Tongue (tissue), 2 donors: Measurements from ENCODE around the gene SNX1. TPM values are rescaled to one million over a fixed set of nuclear protein-coding genes. Genes with fewer than 3 reads are reported as not detected.
A peak's percentile ranks its signal among the peaks of the same experiment; 100 is the strongest.
"Not testable (repeated sequence)": the region's sequence is repeated elsewhere in the genome, so short reads cannot be mapped to it uniquely, and the experiment has no call there.

Source experiments
- DNase-seq: peaks from one replicate; pipeline ENCODE4 v3.0.0-alpha.2; 2015
- total RNA-seq: library from RNA; depleted of rRNA; stranded (reverse); fragments of >200 nt; gene quantifications from one replicate; pipeline ENCODE4 v1.2.3, GENCODE V29; 2014

Gene SNX1
- total RNA-seq, 1 donor from 2014 or later: 74.9 TPM

DNA sequence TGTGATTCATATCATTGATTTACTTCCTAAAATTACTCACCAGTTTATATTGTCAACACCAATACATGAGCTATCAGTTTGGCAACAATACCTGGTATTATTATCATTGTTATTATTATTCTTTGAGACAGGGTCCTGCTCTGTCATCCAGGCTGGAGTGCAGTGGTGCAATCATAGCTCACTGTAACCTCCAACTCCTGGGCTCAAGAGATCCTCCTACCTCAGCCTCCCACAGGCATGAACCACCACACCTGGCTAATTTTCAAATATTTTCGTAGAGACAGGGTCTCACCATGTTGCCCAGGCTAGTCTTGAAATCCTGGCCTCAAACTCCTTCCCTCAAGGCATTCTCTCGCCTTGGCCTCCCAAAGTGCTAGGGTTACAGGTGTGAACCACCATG is 22.3 kb upstream of the SNX1 start:
- not testable (repeated sequence) for DNase-seq

DNA sequence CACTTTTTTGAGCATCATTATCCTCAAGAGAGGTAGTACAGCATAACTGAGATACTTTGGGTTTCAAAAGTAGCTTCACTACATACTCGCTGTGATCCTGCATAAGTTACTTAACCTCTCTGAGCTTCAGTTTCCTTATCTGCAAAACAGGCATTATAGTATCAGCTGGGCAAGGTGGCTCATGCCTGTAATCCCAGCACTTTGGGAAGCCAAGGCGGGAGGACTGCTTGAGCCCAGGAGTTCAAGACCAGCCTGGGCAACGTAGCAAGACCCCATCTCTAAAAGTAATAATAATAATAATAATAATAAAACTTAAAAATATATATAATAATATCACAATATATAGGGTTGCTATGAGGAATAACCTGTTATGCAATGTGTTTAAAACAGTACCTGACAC is 13.0 kb upstream of the SNX1 start:
- DNase-seq: no peak

DNA sequence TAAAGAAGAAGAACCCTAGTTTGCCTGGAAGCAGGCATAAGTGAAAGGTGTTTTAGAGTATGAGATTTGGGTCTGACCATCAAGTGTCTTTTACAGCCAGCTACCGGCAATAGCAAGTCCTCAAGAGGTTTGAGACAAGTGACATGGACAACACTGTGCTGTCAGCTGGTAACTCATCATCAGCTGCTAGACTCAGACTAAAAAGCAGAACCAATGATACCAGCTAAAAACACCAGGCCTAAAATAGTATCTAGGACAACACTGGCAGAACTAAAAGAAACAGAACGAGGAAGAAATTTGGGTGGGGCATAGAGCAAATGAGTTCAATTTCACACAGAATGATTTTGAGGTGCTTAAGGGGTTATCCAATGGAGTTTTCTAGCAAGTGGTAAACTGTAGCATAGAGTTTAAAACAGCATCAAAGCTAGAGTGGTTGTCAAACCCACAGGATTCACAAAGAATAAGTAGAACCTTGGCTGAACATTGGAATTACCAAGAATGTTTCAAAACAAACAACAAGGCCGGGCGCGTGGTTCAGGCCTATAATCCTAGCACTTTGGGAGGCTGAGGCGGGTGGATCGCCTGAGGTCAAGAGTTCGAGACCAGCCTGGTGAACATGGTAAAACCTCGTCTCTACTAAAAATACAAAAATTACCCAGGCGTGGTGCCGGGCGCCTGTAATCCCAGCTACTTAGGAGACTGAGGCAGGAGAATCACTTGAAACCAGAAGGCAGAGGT is 6.1 kb upstream of the SNX1 start:
- DNase-seq: no peak

DNA sequence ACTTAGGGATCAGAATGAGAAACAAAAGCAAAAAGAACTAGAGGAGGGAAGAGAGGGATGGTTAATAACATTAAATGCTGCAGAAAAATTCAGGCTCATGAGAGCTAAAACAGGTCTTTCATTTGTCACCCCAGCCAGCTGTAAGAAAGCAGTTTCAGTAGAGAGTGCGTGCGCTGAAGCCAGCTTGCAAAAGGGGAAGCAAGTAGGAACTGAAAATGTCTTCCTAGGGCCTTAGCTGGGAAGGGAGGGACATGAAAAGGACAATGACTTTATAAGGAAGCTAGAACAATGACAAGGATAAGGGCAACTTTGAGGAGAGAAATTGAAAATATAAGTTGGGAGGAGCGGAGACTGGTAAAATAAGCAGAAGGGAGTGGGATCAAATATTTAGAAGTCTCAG is 5.3 kb upstream of the SNX1 start:
- no peak for DNase-seq

DNA sequence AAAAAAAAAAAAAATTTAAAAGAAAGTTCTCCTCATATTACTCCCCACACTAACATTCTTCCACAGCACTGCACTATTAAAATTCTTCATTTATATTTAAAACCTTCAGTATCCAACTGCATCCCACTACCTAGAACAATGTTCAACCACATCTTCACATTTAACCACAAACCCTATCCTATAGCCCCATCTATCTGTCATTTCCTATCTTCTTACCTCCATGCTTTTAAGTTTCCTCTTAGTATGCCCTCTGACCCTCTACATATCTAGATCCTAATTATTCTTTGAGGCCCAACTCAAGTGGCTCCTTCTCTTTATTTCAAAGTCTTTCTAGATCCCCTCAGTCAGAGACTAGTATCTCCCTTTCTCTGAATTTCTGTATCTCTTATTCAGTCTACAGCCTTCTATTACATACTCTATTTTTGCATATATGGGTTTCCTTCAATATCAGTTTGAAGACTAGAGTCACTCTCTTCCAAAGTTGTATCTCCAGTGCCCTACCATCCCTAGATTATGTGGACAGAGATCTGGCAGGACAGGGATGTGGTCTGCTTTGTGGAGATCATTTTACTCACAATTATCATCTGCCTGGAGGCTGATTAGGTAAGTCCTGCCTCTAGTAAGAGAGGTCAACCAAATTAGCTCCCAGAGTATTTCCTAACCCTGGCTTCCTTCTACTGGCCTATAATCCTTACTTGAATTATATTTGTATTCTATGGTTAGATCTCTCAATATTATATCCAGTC is 3.5 kb upstream of the SNX1 start:
- DNase-seq: no peak

DNA sequence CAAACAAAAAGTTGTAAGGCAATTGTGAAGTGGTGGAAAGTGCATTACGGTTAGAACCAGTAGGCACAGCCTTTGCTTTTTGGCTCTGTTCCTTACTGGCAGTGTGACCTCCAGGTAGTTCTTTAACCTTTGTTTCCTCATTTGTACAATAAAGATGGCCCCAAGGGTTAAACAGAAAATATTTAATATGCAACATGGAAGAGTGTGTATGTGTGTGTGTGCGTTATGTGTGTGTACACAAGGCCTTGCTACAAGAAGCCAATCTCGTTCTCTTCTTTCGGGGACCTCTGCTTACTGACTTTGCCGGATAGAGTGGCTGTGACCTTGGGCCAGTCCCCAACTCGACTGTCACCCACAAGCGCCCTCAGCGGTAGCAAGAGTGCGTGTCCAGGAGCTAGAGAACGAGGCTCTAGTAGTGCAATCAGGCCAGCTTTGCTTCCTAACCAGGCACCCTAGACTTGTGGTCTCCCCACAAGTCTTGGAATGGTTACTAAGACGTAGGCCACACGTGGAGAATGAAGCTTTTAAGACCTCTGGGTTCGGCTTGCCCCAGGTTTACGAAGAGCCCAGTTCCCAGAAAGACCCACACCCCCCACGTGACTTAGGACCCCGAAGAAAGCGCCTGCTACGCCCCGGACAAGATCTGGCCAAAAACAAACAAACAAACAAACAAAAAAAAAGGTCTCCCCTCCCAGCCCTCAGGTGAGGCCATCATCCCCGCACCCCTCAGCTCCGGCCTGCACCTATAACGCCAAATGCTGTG is 2.7 kb upstream of the SNX1 start:
- peak; percentile 56 for DNase-seq

DNA sequence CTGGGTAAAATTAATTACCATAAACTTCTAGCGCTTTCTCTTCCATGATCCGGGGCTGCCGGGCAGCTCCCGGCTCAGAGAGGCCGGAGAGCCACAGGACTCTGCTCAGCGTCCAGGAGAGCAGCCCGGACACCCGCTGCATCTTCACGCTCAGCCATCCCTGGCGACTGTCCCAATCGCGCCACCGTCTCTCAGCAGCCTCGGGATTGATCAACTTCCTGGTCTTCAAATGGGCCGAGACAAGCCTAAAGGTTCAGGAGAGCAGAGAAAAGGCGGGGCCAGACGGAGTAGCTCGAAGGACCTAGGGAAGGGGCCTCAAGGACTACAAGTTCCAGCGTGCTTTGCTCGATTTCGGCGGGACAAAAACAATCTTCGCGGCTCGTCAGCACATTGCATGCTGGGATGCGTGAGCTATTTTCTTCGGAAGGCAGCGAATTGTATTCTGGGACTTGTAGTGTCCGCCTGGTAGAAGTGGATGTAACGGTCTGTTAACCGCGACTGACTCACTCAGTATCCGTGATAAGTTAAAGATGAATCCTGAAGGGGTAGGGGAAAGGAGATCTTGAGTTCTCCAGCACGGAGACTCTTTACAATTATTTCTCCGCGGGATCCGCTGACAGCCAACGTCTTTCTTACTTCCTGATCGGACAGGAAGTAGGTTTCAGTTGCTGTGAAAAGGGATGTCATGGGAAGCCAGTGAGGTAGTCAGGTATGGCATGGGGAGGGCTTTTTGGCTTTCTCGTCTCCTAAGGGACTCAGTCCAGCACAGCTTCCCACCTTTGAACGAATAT is 2.0 kb upstream of the SNX1 start, which contains the start of gene CIAO2A:
TSS of gene CIAO2A (minus strand) at position 212 of the 791 bp plus-strand sequence. CDS start at position 142, 70 bp downstream.
- peak; percentile 99 for DNase-seq

DNA sequence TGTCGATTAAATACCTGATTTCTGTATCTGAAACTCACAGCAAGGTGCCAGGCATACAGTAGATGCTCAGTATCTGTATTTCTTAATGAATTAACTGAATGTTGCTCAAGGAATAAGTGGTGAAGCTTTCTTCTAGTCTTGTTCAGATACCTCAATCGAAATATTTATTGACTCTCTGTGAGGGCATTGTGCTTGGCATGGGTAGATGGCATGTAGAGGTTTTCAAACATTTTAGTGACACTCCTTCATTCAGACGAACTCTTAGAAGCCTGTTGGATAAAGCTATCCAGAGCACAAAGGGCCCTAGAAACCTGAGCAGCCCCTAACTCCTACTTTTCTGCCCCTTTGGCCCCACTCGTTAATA is 369 bp upstream of the SNX1 start:
- DNase-seq: no peak

DNA sequence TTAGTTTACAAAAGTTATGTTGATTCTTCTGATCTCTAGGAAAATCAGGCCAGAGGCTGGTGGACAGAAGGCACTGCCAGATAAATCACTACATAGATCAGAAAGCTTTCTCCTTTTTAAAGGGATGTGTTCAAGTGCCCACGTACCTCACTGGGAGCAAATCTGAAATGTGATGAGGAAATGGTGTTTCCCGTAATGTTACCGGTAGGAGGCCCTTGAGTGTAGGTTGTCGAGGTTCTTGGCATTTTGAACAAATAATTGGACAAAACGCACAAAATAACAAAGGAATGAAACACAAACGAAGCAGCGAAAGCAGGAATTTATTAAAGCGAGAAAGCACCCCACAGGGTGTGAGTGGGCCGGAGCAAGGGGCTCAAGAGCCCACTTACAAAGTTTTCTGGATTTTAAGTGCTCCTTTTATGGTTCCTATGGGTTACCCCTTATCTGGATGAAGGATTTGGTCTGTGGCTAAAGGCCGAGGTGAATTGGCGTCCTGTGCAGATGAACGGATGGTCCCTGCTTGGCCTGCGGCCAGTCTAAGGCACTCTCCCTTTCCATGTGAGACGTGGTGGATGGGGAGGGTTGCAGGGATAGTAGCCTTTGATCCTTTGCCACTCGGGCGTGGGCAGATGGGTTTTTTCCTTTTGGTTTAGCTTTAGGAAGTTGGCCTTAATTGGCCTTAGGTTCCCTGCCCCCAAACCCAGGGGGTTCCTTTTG is 1.0 kb downstream of the SNX1 start:
- peak; percentile 36 for DNase-seq

DNA sequence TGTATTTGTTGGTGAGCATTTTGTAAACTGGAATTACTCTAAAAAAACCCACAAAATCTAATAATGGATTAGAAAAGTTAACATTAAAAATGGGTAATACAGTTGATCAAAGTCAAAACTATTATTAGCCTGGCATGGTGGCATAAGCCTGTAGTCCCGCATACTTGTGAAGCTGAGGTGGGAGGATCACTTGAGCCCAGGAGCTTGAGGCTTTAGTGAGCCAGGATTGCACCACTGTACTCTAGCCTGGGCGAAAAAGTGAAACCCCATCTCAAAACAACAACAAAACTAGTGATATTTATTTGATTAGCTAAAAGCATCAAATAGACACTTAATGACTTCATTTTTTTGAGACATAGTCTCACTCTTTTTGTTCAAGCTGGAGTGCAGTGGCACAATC is 3.6 kb downstream of the SNX1 start:
- DNase-seq: no peak

DNA sequence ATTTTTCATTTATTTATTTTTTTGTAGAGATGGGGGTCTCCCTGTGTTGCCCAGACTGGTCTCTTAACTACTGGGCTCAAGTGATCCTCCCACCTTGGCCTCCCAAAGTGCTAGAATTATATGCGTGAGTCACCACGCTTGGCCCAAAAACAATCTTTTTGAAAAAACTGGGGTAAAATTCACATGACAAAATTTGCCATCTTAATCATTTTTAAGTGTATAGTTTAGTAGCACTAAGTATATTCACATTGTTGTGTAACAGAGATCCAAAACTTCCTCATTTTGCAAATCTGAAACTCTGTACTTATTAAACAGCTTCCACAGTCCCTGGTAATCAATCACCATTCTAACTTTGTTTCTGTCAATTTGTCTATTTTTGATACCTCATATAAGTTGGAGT is 5.2 kb downstream of the SNX1 start:
- DNase-seq: no peak

DNA sequence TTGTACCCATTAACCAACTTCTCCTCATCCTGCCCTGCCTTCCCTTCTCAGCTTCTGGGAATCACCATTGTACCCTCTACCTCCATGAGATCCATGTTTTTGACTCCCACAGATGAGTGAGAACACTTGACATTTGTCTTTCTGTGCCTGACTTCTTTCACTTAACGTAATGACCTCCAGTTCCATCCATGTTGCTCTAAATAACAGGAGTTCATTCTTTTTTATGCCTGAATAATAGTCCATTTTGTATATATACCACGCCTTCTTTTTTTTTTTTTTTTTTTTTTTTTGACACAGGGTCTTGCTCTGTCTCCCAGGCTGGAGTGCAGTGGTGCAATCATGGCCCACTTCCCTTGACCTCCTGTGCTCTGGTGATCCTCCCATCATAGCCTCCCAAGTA is 6.7 kb downstream of the SNX1 start:
- no peak for DNase-seq

DNA sequence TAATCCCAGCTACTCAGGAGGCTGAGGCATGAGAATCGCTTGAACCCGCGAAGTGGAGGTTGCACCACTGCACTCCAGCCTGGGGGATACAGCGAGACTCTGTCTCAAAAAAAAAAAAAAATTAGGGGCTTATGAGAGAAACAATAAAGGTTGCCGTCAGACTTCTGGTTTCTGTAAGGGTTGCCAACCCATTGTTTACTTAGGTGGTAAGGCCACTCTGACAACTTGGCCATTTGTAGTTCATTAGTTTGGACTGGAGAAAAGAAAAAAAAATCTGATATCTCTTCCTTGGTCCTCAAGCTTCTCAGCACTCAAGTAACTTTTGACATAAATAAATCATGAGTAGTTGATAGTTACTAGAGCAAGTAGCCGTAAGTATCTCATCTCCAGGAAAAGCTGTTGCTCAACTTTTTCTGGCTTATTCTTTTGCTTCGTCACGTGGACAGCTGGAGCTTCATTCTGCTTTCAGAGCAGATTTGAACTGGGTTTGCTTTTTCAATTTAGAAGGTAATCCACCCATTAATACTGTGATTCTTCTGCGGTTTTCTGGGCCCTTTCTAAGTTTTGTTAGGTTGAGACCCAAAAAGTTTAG is 9.4 kb downstream of the SNX1 start:
- DNase-seq: no peak

DNA sequence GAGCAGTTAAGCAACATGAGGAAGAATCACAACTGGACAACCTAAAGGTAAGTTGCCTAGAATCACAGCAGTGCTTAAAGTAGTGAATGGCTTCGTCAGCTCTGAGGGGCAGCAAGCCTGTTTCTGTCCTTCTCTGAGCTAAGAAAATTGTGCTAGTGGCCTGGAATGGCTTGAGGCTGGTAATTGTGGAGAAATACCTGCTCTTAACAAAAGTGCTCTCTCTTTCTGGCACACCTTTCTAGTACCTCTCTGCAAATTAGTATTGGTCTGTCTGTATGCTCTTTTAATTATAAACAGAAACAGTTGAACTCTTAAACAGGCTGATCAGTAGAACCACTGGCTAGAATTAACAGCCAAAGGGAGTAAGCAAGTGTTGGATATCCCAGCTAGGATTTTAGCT is 11.6 kb downstream of the SNX1 start:
- DNase-seq: no peak

DNA sequence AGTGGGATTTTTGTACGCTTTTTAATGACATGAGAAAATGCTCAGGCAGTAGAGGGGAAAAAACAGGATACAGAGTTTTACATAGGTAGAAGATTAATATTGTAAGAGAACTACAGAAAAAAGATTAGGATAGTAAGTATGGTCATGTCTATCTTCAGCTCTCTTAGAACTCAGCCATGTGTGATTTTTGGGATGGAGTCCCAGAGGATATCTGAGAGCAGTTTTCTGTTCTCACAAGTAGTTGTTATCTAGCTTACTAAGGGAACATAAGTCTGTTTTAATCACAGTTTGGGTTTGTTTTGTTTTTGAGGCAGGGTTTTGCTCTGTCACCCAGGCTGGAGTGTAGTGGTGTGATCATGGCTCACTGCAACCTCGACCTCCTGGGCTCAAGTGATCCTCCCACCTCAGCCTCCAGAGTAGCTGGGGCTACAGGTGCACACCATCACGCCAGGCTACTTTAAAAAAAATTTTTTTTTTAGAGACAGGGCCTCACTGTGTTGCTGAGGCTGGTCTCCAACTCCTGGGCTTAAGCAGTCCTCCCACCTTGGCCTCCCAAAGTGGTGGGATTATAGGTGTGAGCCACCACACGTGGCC is 14.4 kb downstream of the SNX1 start:
- DNase-seq: not testable (repeated sequence)

DNA sequence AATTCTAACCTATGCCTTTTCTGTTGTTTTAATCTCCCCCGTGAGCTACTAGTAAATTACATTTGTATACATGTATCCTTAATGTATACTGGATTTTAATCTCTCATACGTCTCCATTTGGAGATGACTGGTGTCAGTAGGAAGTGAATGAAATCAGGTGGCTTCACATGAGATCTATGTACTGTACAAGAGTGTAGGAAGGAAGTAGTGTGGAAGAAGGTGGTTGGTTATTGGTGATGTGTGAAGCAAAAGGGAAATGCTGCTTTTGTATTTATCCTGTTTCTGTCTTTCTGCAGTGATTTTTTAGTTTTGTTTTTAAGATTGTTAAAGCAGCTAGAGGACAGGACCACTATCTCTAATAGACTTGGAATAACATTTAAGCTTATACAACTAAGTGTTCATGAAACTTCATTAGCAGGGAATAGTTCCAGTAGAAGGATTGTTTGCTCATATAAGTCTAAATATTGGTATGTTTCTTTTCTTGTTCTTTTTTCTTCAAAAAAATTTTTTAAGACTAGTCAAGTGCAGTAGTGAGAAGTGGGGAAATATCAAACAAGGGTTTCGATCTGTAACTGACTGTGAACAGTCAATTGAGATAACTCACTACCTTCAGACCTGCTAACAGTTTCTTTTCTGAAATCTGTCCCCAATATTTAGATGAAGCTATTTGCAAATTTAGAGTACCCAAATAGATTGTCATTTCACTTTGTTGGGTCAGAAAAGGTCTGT is 15.3 kb downstream of the SNX1 start:
- no peak for DNase-seq

DNA sequence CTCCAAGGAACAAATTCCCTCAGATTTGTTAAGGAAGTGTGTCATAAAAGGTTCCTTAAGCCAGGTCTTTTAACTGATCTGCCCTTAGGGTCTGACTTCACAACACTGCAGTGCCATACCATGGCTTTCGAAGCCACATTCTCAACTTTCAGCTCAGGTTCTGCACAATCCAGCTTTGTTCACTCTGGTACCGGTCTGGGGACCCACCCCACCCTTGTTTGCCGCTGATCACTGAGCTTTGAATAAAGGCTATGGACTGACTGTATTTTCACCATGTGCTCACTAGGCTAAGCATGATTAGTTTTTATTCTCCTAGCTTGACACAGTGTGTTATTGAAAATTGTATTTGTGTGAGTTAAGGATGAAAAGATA is 15.9 kb downstream of the SNX1 start:
- DNase-seq: no peak

DNA sequence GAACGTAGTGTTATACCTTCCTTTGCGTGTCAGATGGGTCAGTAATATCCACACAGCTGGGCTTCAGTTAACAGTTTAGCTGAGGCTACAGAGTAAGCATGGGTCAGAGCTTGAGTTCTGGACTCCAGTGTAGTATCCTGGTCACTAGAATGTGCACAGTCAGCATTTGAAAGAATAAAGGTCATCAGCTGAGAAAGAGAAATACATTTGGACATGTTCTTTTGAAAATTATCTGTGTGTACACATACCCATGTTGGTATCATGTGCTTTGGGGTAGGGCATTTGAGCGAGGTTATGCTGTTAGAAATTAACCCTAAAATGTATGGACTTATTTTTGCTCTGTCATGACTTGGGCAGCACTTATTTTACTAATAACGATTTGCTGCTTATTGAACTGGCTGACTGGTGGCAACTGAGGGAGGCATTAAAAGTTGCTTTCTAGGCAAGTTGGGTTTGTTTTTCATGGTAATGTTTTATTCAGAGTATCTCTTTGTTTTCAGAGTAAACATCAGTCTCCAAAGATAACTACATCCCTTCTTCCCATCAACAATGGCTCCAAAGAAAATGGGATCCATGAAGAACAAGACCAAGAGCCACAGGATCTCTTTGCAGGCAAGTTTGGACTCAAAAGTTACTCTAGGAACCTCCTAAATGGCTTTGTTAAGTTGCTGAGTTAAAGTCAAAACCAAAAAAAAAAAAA is 16.4 kb downstream of the SNX1 start:
- no peak for DNase-seq

DNA sequence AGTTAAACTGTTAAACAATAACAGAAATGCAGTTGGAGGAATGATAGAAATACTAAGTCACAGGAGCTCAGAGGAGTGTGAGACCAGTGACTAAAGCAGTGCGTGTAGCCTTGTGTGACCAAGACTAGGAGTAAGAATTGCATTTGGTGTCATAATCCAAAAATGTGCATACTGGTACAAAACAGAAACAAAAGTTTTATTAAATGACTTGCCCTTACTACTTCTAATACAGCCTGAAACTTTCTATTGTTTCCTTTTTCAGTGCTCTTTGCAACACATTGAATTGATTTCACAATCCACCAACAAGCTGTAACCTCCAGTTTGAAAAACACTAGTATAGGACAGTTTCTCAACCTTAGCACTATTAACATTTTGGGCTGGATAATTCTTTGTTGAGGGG is 17.1 kb downstream of the SNX1 start:
- DNase-seq: no peak
